DMS153 treated with DMSO at 0.1 percent for 48 hours (cell line): ENCODE data around the gene MGAT1.
A peak's percentile ranks its signal among the peaks of the same experiment; 100 is the strongest.
"Not testable (repeated sequence)": the region's sequence is repeated elsewhere in the genome, so short reads cannot be mapped to it uniquely, and the experiment has no call there.

Experiments used
- DNase-seq: peaks from one replicate; lab custom pipeline; 2025; ENCODE audit not compliant: unreplicated experiment; lab: John Stamatoyannopoulos, UW

The MGAT1 gene

DNA sequence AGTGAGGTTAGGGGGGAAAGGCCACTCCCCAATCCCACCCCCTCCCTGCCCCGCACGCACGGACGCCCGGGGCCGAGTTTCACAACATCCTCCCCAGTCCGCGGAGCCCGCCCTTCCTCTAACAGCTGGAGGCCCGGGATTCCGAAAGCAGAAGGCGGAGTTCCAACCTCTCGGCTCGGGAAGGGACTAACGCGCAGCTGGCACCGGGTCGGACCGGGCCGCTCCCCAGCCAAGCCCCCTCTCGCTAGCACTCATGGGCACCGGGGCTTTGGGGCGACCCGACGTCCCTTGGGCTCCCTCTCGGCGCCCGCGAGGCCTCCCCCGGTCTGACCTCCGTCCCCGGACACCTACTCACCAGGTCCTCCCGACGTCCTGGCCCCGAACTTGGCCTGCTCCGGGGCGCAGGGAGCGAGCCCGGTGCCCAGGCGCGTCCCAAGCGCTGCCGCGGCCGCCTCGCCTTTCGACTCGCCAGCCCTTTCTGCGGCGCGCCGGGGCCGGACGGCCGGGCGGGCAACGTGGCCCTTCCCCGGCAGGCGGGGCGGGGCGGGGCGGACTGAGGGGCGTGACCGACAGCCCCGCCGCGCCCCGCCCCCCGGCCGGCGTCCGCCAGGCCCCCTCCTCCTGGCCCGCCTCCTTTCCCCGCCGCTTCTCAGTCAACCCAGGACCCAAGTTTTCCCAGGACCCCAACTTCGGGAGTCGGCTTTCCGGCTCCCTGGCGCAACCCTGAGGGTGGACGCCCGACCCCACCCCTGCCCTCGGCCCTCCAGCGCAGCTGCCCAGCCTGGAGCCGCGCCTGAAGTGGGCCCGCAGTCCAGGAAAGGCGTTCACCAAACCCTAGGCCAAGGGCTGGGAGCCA lies at the start of gene MGAT1:
MGAT1 (minus strand) TSS at position 482 of the 856 bp plus-strand sequence. CDS start 9,835 bp downstream, outside the sequence.
- peak; percentile 10 for DNase-seq

DNA sequence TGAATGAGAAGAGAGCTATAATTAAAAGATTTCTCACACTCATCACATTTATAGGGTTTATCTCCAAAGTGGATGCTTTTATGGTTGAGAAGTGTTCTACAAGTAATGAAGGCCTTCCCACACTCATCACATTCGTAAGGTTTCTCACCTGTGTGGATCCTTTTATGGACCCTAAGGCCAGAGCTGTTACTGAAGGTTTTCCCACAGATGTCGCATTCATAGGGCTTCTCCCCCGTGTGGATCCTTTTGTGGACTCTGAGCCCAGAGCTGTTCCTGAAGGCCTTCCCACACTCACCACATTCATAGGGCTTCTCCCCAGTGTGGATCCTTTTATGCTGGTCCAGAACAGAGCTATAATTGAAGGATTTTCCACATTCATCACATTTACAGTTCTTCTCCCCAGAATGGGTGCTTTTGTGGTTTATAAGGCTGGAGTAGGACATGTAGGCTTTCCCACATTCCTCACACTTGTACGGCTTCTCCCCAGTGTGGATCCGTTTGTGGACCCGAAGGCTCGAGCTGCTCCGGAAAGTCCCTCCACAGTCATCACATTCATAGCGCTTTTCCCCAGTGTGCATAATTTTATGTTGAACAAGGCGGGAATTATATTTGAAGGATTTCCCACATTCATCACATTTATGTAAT lies 48.0 kb upstream of the MGAT1 start:
- no peak for DNase-seq

GRCh38 chr5:180849827-180850226 lies 47.2 kb upstream of the MGAT1 start:
- DNase-seq: no peak

GRCh38 chr5:180848878-180849277 lies 46.3 kb upstream of the MGAT1 start:
- DNase-seq: no peak

DNA sequence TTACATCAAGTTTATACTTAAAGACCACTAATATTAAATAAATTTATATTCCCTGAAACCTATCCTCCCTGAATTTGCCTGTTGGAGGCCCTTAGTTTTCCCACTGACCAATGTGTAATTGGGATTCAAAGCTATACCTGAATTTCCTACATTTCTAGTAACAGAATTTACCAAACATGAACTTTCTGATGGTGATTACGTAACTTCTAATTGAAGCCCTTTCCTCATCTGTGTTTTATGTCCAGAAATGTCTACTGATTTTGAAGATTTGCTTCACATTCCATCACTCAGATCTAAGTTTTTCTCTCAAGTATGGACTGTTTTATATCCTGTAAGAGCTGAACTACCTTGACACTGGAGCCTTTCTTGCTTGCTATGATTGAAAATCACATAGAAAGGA lies 45.7 kb upstream of the MGAT1 start:
- no peak for DNase-seq

DNA sequence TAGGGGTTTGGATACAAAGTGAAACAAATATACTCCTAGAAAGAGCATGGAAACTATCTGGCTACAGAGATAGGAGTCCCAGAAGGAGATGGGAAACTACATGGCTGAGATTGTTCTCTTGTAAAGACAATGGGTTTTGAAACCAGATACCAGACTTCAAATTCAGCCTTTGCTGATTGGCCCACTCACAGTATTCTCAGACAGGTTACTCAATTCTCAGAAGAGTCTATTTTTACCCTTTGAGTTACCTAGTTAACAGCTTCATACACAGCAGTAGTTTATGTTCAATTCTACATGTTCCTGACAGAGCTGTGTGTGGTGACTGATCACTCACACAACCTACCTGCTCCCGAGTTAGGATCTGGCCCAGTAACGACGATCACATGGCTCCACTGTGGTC lies 44.4 kb upstream of the MGAT1 start:
- no peak for DNase-seq

GRCh38 chr5:180844858-180845257 lies 42.3 kb upstream of the MGAT1 start:
- no peak for DNase-seq

- DNase-seq: no peak
Observed at GRCh38 chr5:180844432-180844831, 41.8 kb upstream of the MGAT1 start.

- DNase-seq: no peak
Observed at GRCh38 chr5:180839935-180840334, 37.3 kb upstream of the MGAT1 start.

GRCh38 chr5:180839227-180839626 lies 36.6 kb upstream of the MGAT1 start:
- DNase-seq: no peak

GRCh38 chr5:180837478-180837877 lies 34.9 kb upstream of the MGAT1 start:
- no peak for DNase-seq

GRCh38 chr5:180832638-180833068 lies 30.0 kb upstream of the MGAT1 start:
- no peak for DNase-seq

DNA sequence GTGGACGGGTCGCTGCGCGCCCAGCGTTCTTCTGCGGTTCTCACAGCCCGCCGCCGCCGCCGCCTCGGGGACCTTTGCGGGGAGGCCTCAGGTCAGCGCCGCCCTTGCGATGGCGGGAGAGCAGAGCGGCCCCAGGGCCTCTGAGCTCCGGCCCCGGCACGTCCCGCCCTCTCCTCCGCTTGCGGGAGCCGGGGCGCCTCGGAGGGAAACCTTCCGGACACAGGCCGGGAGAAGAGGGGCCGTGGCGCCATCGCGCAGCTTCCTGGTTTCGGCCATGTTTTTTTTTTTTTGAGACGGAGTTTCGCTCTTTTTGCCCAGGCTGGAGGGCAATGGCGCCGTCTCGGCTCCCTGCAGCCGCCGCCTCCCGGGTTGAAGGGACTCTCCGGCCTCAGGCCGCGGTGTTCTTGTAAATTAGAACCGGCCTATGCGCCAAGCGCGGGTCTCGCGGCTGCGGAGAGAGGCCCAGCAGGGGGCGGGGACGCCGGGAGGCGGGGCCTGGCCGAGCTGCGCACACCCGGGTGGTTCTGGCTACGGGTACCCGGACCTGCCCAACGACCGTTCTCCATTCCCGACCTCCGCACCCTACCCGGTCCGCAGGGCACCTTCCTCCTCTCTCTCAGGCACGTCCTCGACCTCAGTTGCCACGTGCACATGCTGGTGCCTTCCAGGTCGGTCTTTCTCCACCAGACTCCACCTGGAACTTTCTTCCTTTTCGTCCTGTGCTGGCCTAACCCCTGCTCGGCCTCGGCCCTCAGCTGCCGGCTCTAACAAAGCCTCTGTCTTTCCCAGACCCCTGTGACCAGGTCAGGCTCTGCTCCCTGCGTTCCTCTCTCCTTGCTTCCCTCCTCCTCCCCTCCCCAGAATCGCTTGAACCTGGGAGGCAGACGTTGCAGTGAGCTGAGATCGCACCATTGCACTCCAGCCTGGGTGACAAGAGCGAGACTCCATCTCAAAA lies 28.8 kb upstream of the MGAT1 start:
- DNase-seq: peak; percentile 3

- no peak for DNase-seq
Observed at GRCh38 chr5:180830253-180831138, 27.9 kb upstream of the MGAT1 start.

DNA sequence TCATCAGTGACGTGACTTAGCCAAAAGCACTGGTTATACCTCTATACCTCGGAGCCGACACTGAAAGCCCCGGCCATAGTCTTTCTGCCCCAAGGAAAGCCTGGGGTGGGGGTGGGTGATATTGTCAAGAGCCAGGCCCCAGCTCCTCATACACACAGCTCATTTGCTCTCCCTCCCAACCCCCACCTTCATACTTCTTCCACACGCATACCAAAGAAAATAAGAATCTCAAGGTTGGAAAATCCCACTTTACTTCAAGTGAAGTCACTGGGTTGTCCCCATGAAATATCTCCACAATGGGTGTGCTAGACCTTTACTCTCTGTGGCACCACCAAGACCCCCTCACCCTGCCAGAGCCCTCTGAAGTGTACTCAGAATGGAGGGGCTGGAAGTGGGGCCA lies 27.1 kb upstream of the MGAT1 start:
- no peak for DNase-seq

GRCh38 chr5:180828756-180829531 lies 26.3 kb upstream of the MGAT1 start:
- not testable (repeated sequence) for DNase-seq

DNA sequence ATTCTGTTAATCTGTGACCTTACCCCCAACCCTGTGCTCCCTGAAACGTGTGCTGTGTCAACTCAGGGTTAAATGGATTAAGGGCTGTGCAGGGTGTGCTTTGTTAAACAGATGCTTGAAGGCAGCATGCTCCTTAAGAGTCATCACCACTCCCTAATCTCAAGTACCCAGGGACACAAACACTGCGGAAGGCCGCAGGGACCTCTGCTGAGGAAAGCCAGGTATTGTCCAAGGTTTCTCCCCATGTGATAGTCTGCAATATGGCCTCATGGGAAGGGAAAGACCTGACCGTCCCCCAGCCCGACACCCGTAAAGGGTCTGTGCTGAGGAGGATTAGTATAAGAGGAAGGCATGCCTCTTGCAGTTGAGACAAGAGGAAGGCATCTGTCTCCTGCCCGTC lies 24.8 kb upstream of the MGAT1 start:
- DNase-seq: not testable (repeated sequence)

DNA sequence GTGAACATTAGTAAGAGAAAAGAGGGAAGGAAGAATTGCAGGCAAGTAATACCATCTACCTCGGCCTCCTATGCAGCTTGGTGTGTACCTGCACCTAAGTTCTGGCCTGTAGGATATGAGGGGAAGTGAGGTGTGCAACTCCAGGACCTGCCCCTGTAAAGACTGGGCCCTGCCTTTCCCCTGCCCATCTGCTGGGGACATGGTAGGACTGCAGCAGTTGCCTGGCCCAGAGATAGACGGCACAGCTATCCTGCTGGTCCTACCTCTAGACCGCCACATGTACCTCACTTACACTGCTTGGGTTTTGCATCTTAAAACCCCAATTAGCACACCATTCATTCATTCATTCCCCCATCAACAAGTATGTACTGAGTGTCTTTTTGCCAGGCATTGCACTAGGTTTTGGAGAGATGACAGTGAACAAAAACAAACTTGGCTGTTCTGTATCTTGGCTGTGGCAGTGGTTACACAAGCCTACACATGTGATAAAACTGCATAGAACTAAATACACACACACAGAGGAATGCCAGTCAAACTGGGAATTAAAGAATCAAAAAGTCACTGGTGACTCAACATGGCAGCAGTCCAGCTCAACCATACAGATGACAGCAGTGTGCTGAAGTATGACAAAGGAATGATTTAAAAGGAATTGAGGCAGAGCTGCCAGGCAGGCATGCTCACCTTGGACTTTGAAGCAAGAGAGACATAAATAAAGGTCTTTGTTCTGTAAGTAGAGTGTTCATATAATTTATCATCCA lies 23.3 kb upstream of the MGAT1 start:
- no peak for DNase-seq
